Measurements from ENCODE around the gene PIEZO2. TPM values are rescaled to one million over a fixed set of nuclear protein-coding genes. Genes with fewer than 3 reads are reported as not detected.

Gene PIEZO2
- total RNA-seq, 2 donors from 2014 or later = not detected

- Mint-ChIP-seq H3K9me3 (no peaks in the 10 kb centered on the region), H3K4me1 (ENCODE audit: low read depth) (no peaks in the 10 kb centered on the region), H3K27ac (no peak overlapping the region), H3K27me3 (ENCODE audit: low read depth) (peaks cover 16% of the 10 kb centered on the region), H3K36me3 (ENCODE audit: insufficient read depth in 2 of 2) (no peaks in the 10 kb centered on the region), H3K4me3 (no peak overlapping the region)
- ATAC-seq (replicated peaks in 1 of 2) (no peak), DNase-seq (no peak)
Measured at GRCh38 chr18:11037533-11038240, 111.7 kb downstream of the PIEZO2 start.

GRCh38 chr18:11035814-11036495 is 113.4 kb downstream of the PIEZO2 start:
- H3K27me3 Mint-ChIP-seq (ENCODE audit: low read depth) = peaks cover 6% of the 10 kb centered on the region
- H3K4me3 Mint-ChIP-seq = no peak overlapping the region
- DNase-seq = no peak
- ATAC-seq (replicated peaks in 1 of 2) = no peak
- no peaks in the 10 kb centered on the region for H3K4me1 Mint-ChIP-seq (ENCODE audit: low read depth)
- H3K27ac Mint-ChIP-seq = no peak overlapping the region
- no peaks in the 10 kb centered on the region for H3K9me3 Mint-ChIP-seq
- no peaks in the 10 kb centered on the region for H3K36me3 Mint-ChIP-seq (ENCODE audit: insufficient read depth in 2 of 2)

GRCh38 chr18:11035376-11035775 is 114.0 kb downstream of the PIEZO2 start:
- ATAC-seq (replicated peaks in 1 of 2) (no peak), DNase-seq (no peak)
- H3K4me3 Mint-ChIP-seq = no peak overlapping the region
- no peak overlapping the region for H3K27ac Mint-ChIP-seq
- H3K9me3 Mint-ChIP-seq = no peaks in the 10 kb centered on the region
- peaks cover 6% of the 10 kb centered on the region for H3K27me3 Mint-ChIP-seq (ENCODE audit: low read depth)
- no peaks in the 10 kb centered on the region for H3K4me1 Mint-ChIP-seq (ENCODE audit: low read depth)
- H3K36me3 Mint-ChIP-seq (ENCODE audit: insufficient read depth in 2 of 2) = no peaks in the 10 kb centered on the region

GRCh38 chr18:11034884-11035283 is 114.5 kb downstream of the PIEZO2 start:
- H3K4me1 Mint-ChIP-seq (ENCODE audit: low read depth) = no peaks in the 10 kb centered on the region
- H3K27me3 Mint-ChIP-seq (ENCODE audit: low read depth) = peaks cover 6% of the 10 kb centered on the region
- no peak overlapping the region for H3K4me3 Mint-ChIP-seq
- DNase-seq = no peak
- no peaks in the 10 kb centered on the region for H3K36me3 Mint-ChIP-seq (ENCODE audit: insufficient read depth in 2 of 2)
- no peak for ATAC-seq (replicated peaks in 1 of 2)
- H3K27ac Mint-ChIP-seq = no peak overlapping the region
- H3K9me3 Mint-ChIP-seq = no peaks in the 10 kb centered on the region

GRCh38 chr18:11033503-11033902 is 115.9 kb downstream of the PIEZO2 start:
- ATAC-seq (replicated peaks in 1 of 2) = no peak

GRCh38 chr18:11031966-11032365 is 117.4 kb downstream of the PIEZO2 start:
- Mint-ChIP-seq H3K4me3 (no peak overlapping the region), H3K4me1 (ENCODE audit: low read depth) (no peaks in the 10 kb centered on the region), H3K27ac (no peak overlapping the region), H3K9me3 (no peaks in the 10 kb centered on the region), H3K36me3 (ENCODE audit: insufficient read depth in 2 of 2) (no peaks in the 10 kb centered on the region), H3K27me3 (ENCODE audit: low read depth) (peaks cover 6% of the 10 kb centered on the region)
- ATAC-seq (replicated peaks in 1 of 2) (no peak), DNase-seq (no peak)

More at GRCh38 chr18:11033503-11033902, 115.9 kb downstream of the PIEZO2 start:
- DNase-seq = no peak
- no peaks in the 10 kb centered on the region for H3K36me3 Mint-ChIP-seq (ENCODE audit: insufficient read depth in 2 of 2)
- no peaks in the 10 kb centered on the region for H3K4me1 Mint-ChIP-seq (ENCODE audit: low read depth)
- H3K9me3 Mint-ChIP-seq = no peaks in the 10 kb centered on the region
- H3K27me3 Mint-ChIP-seq (ENCODE audit: low read depth) = peaks cover 11% of the 10 kb centered on the region
- no peak overlapping the region for H3K4me3 Mint-ChIP-seq
- no peak overlapping the region for H3K27ac Mint-ChIP-seq

GRCh38 chr18:11029021-11029420 is 120.3 kb downstream of the PIEZO2 start:
- H3K36me3 Mint-ChIP-seq (ENCODE audit: insufficient read depth in 2 of 2) = no peaks in the 10 kb centered on the region
- H3K9me3 Mint-ChIP-seq = no peaks in the 10 kb centered on the region
- H3K27me3 Mint-ChIP-seq (ENCODE audit: low read depth) = peaks cover 6% of the 10 kb centered on the region
- ATAC-seq (replicated peaks in 1 of 2) = no peak
- H3K4me3 Mint-ChIP-seq = no peak overlapping the region
- DNase-seq = no peak
- no peaks in the 10 kb centered on the region for H3K4me1 Mint-ChIP-seq (ENCODE audit: low read depth)
- no peak overlapping the region for H3K27ac Mint-ChIP-seq

- H3K27ac Mint-ChIP-seq = no peak overlapping the region
- ATAC-seq (replicated peaks in 1 of 2) (no peak), DNase-seq (no peak)
- H3K36me3 Mint-ChIP-seq (ENCODE audit: insufficient read depth in 2 of 2) = no peaks in the 10 kb centered on the region
- peaks cover 6% of the 10 kb centered on the region for H3K27me3 Mint-ChIP-seq (ENCODE audit: low read depth)
- H3K4me1 Mint-ChIP-seq (ENCODE audit: low read depth) = no peaks in the 10 kb centered on the region
- no peaks in the 10 kb centered on the region for H3K9me3 Mint-ChIP-seq
- no peak overlapping the region for H3K4me3 Mint-ChIP-seq
Measured at GRCh38 chr18:11027862-11028261, 121.5 kb downstream of the PIEZO2 start.

- Mint-ChIP-seq H3K9me3 (no peaks in the 10 kb centered on the region), H3K36me3 (ENCODE audit: insufficient read depth in 2 of 2) (no peaks in the 10 kb centered on the region), H3K27me3 (ENCODE audit: low read depth) (peaks cover 6% of the 10 kb centered on the region), H3K4me3 (no peak overlapping the region), H3K27ac (no peak overlapping the region), H3K4me1 (ENCODE audit: low read depth) (no peaks in the 10 kb centered on the region)
- DNase-seq (no peak), ATAC-seq (replicated peaks in 1 of 2) (no peak)
Measured at GRCh38 chr18:11025671-11026070, 123.7 kb downstream of the PIEZO2 start.

GRCh38 chr18:11024928-11025669 is 124.3 kb downstream of the PIEZO2 start:
- DNase-seq = no peak
- H3K4me1 Mint-ChIP-seq (ENCODE audit: low read depth) = no peaks in the 10 kb centered on the region
- no peaks in the 10 kb centered on the region for H3K36me3 Mint-ChIP-seq (ENCODE audit: insufficient read depth in 2 of 2)
- H3K9me3 Mint-ChIP-seq = no peaks in the 10 kb centered on the region
- H3K27ac Mint-ChIP-seq = no peak overlapping the region
- peaks cover 6% of the 10 kb centered on the region for H3K27me3 Mint-ChIP-seq (ENCODE audit: low read depth)
- no peak overlapping the region for H3K4me3 Mint-ChIP-seq
- no peak for ATAC-seq (replicated peaks in 1 of 2)

- no peaks in the 10 kb centered on the region for H3K36me3 Mint-ChIP-seq (ENCODE audit: insufficient read depth in 2 of 2)
- H3K4me1 Mint-ChIP-seq (ENCODE audit: low read depth) = no peaks in the 10 kb centered on the region
- no peak overlapping the region for H3K27ac Mint-ChIP-seq
- ATAC-seq (replicated peaks in 1 of 2) (no peak), DNase-seq (no peak)
- no peaks in the 10 kb centered on the region for H3K9me3 Mint-ChIP-seq
- no peak overlapping the region for H3K4me3 Mint-ChIP-seq
- H3K27me3 Mint-ChIP-seq (ENCODE audit: low read depth) = no peaks in the 10 kb centered on the region
Measured at GRCh38 chr18:11021477-11021876, 127.9 kb downstream of the PIEZO2 start.

GRCh38 chr18:11020877-11021414 is 128.4 kb downstream of the PIEZO2 start:
- H3K4me1 Mint-ChIP-seq (ENCODE audit: low read depth) = no peaks in the 10 kb centered on the region
- H3K9me3 Mint-ChIP-seq = no peaks in the 10 kb centered on the region
- no peak for ATAC-seq (replicated peaks in 1 of 2)
- DNase-seq = no peak
- no peaks in the 10 kb centered on the region for H3K27me3 Mint-ChIP-seq (ENCODE audit: low read depth)
- no peaks in the 10 kb centered on the region for H3K36me3 Mint-ChIP-seq (ENCODE audit: insufficient read depth in 2 of 2)
- H3K4me3 Mint-ChIP-seq = no peak overlapping the region
- no peak overlapping the region for H3K27ac Mint-ChIP-seq

- no peaks in the 10 kb centered on the region for H3K27me3 Mint-ChIP-seq (ENCODE audit: low read depth)
- DNase-seq (no peak), ATAC-seq (replicated peaks in 1 of 2) (no peak)
- no peak overlapping the region for H3K27ac Mint-ChIP-seq
- no peak overlapping the region for H3K4me3 Mint-ChIP-seq
- no peaks in the 10 kb centered on the region for H3K9me3 Mint-ChIP-seq
- H3K4me1 Mint-ChIP-seq (ENCODE audit: low read depth) = no peaks in the 10 kb centered on the region
- H3K36me3 Mint-ChIP-seq (ENCODE audit: insufficient read depth in 2 of 2) = no peaks in the 10 kb centered on the region
Measured at GRCh38 chr18:11020161-11020853, 129.1 kb downstream of the PIEZO2 start.
